Activated CD8-positive, alpha-beta T cell treated with anti-CD3 and anti-CD28 coated beads for 36 hours (primary cell): ENCODE data around the gene WHAMM. TPM values are rescaled to one million over a fixed set of nuclear protein-coding genes. Genes with fewer than 3 reads are reported as not detected.
A peak's percentile ranks its signal among the peaks of the same experiment; 100 is the strongest.
"Not testable (repeated sequence)": the region's sequence is repeated elsewhere in the genome, so short reads cannot be mapped to it uniquely, and the experiment has no call there.

Source experiments
- ATAC-seq: fragments of 200-7000 bp; cut with Tn5 transposase; one replicate; pipeline ENCODE4 v1.10.0; 2021; ENCODE audit warnings: mild to moderate bottlenecking, moderate library complexity
- CTCF ChIA-PET: fragments of 350-600 bp; sonication (Branson Sonifier 250); formaldehyde crosslinking; loops from one replicate; lab custom pipeline; 2021; ENCODE audit warnings: antibody characterized with exemption; lab: Charles Lee
- POLR2A ChIA-PET: fragments of 350-600 bp; sonication (Branson Sonifier 250); formaldehyde crosslinking; loops from one replicate; lab custom pipeline; 2021; ENCODE audit warnings: antibody characterized with exemption; lab: Charles Lee
- DNase-seq: peaks from one replicate; pipeline ENCODE4 v3.0.0-alpha.2; 2020
- H3K27ac Mint-ChIP-seq: one replicate; pipeline ENCODE4 v1.8.0; 2021; ENCODE audit warnings: mild to moderate bottlenecking, mixed read lengths
- H3K27me3 Mint-ChIP-seq: one replicate; pipeline ENCODE4 v1.8.0; 2021; ENCODE audit warnings: mixed read lengths
- H3K36me3 Mint-ChIP-seq: one replicate; pipeline ENCODE4 v1.8.0; 2021; ENCODE audit warnings: low read depth, mixed read lengths
- H3K4me1 Mint-ChIP-seq: one replicate; pipeline ENCODE4 v1.8.0; 2021; ENCODE audit warnings: low read depth, mixed read lengths
- H3K4me3 Mint-ChIP-seq: one replicate; pipeline ENCODE4 v1.8.0; 2021; ENCODE audit warnings: mild to moderate bottlenecking, moderate library complexity, mixed read lengths
- H3K9me3 Mint-ChIP-seq: one replicate; pipeline ENCODE4 v1.8.0; 2021; ENCODE audit warnings: mixed read lengths
- CTCF ChIP-seq: fragments of 200-600 bp; IDR thresholded peaks from one replicate; pipeline ENCODE4 v1.8.0; 2022; ENCODE audit warnings: antibody characterized with exemption, mild to moderate bottlenecking
- intact Hi-C: fragments of 100-400 bp; cut with micrococcal nuclease; formaldehyde crosslinking; loops from one replicate; pipeline ENCODE4 v1.10.0; 2022
- total RNA-seq, 2 experiments: library from RNA; stranded (reverse); gene quantifications; one replicate each; pipeline ENCODE4 v1.2.3, GENCODE V29; 2021

The WHAMM gene
- total RNA-seq, result 1 to 10 TPM; 5.8 to 6.1 TPM

GRCh38 chr15:82809308-82810060 lies at the start of gene WHAMM:
Gene WHAMM (plus strand): TSS chr15:82809628. CDS start chr15:82809727, 99 bp downstream.
- DNase-seq, result peak; percentile 98
- Mint-ChIP-seq H3K4me1 (peaks cover 30% of the 10 kb centered on the region), H3K9me3 (no peaks in the 10 kb centered on the region), H3K27me3 (no peaks in the 10 kb centered on the region), H3K4me3 (peak within 1 kb of the TSS; percentile 84), H3K27ac (peak within 1 kb of the TSS; percentile 92), H3K36me3 (peaks cover 17% of the 10 kb centered on the region)
- ATAC-seq, result peak; percentile 96
- intact Hi-C loops, result no loop called here
- ChIA-PET POLR2A (interaction anchor here (0.6 to 4.0 kb wide), 9 partner anchors 13 to 269 kb away, joined by 3 to 39 read pairs (median 5); partner anchors contain the start of genes RAMAC and RPS17), CTCF (interaction anchor here (1.8 to 2.5 kb wide), 3 partner anchors 21 to 270 kb away, joined by 3 to 10 read pairs (median 9); partner anchors contain the start of gene RPS17)
- no peak for TF ChIP-seq CTCF

GRCh38 chr15:82763361-82764116 lies 45.9 kb upstream of the WHAMM start:
- H3K9me3 Mint-ChIP-seq, result no peaks in the 10 kb centered on the region
- H3K4me3 Mint-ChIP-seq, result no peak overlapping the region
- H3K27ac Mint-ChIP-seq, result peak overlapping the region; percentile 13
- no peaks in the 10 kb centered on the region for H3K27me3 Mint-ChIP-seq
- no peak for TF ChIP-seq CTCF
- DNase-seq (no peak), ATAC-seq (peak; percentile 37)
- POLR2A ChIA-PET, result interaction anchor here (1.2 kb wide), 1 partner anchor 46 kb away, joined by 3 read pairs; the partner anchor contains the start of gene WHAMM
- peaks cover 11% of the 10 kb centered on the region for H3K4me1 Mint-ChIP-seq
- intact Hi-C loops, result no loop called here
- H3K36me3 Mint-ChIP-seq, result peaks cover 4% of the 10 kb centered on the region
- CTCF ChIA-PET, result no interaction called here

- peaks cover 11% of the 10 kb centered on the region for H3K4me1 Mint-ChIP-seq
- TF ChIP-seq CTCF, result no peak
- ChIA-PET CTCF (no interaction called here), POLR2A (no interaction called here)
- no peaks in the 10 kb centered on the region for H3K9me3 Mint-ChIP-seq
- H3K36me3 Mint-ChIP-seq, result peaks cover 3% of the 10 kb centered on the region
- no peak overlapping the region for H3K4me3 Mint-ChIP-seq
- no peak overlapping the region for H3K27ac Mint-ChIP-seq
- DNase-seq (no peak), ATAC-seq (no peak)
- no peaks in the 10 kb centered on the region for H3K27me3 Mint-ChIP-seq
- intact Hi-C loops, result no loop called here
Measured at GRCh38 chr15:82764117-82764490, 45.3 kb upstream of the WHAMM start.

- no peak for ATAC-seq
- peaks cover 3% of the 10 kb centered on the region for H3K36me3 Mint-ChIP-seq
- intact Hi-C loops, result no loop called here
- peaks cover 11% of the 10 kb centered on the region for H3K4me1 Mint-ChIP-seq
- H3K4me3 Mint-ChIP-seq, result no peak overlapping the region
- no peaks in the 10 kb centered on the region for H3K27me3 Mint-ChIP-seq
- no peak for DNase-seq
- POLR2A ChIA-PET, result no interaction called here
- TF ChIP-seq CTCF, result no peak
- H3K9me3 Mint-ChIP-seq, result no peaks in the 10 kb centered on the region
- H3K27ac Mint-ChIP-seq, result no peak overlapping the region
- CTCF ChIA-PET, result no interaction called here
Measured at GRCh38 chr15:82764740-82765139, 44.7 kb upstream of the WHAMM start.

GRCh38 chr15:82766201-82766600 lies 43.2 kb upstream of the WHAMM start:
- DNase-seq, intact Hi-C loops, H3K9me3 Mint-ChIP-seq, ATAC-seq, H3K27ac Mint-ChIP-seq, CTCF ChIA-PET, H3K4me3 Mint-ChIP-seq, H3K36me3 Mint-ChIP-seq, H3K27me3 Mint-ChIP-seq: not testable (repeated sequence)
- H3K4me1 Mint-ChIP-seq, result peaks cover 11% of the 10 kb centered on the region
- POLR2A ChIA-PET, result interaction anchor here (0.9 to 1.5 kb wide), 3 partner anchors 10 to 226 kb away, joined by 3 to 5 read pairs (median 3); partner anchors contain the start of gene RPS17
